ENCODE data around the gene LRWD1.

- no peak for TF ChIP-seq CTCF (IDR thresholded peaks at IDR 0.05; ENCODE audit: borderline replicate concordance, extremely low read depth, low read length, poor library complexity, severe bottlenecking)
- no peak for TF ChIP-seq EZH2 (IDR thresholded peaks at IDR 0.05; ENCODE audit: borderline replicate concordance, low read depth, low read length, severe bottlenecking)
Measured at GRCh38 chr7:102426268-102427018, 38.3 kb upstream of the LRWD1 start.
